Measurements from ENCODE around the gene HSFX3.
A peak's percentile ranks its signal among the peaks of the same experiment; 100 is the strongest.
"Not testable (repeated sequence)": the region's sequence is repeated elsewhere in the genome, so short reads cannot be mapped to it uniquely, and the experiment has no call there.

HSFX3 gene

DNA sequence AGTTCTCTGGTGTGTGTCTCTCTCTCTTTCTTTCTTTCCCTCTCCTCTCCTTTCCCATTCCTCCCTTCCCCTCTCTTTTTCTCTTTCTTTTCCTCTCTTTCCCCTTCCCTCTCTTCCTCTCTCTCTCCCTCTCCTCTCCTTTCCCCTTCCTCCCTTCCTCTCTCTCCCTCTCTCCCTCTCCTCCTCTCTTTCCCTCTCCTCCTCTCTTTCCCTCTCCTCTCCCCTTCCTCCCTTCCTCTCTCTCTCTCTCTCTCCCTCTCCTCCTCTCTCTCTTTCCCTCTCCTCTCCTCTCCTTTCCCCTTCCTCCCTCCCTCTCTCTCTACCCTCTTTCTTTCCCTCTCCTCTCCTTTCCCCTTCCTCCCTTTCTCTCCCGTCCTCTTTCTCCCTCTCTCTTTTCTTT lies 21.3 kb downstream of the HSFX3 start:
- Histone ChIP-seq H3K9ac (no peak overlapping the region), H3K4me2 (no peak overlapping the region), H3K4me1 (peaks cover 19% of the 10 kb centered on the region; the same call in 1 of the 2 replicates), H3K27ac (no peak overlapping the region), H3K9me3 (no peaks in the 10 kb centered on the region), H3K27me3 (no peaks in the 10 kb centered on the region), H3K36me3 (no peaks in the 10 kb centered on the region), H3K4me3 (no peak overlapping the region), H4K20me1 (no peaks in the 10 kb centered on the region)
- TF ChIP-seq Cebpa-rat (IDR thresholded peaks at IDR 0.05) = no peak

DNA sequence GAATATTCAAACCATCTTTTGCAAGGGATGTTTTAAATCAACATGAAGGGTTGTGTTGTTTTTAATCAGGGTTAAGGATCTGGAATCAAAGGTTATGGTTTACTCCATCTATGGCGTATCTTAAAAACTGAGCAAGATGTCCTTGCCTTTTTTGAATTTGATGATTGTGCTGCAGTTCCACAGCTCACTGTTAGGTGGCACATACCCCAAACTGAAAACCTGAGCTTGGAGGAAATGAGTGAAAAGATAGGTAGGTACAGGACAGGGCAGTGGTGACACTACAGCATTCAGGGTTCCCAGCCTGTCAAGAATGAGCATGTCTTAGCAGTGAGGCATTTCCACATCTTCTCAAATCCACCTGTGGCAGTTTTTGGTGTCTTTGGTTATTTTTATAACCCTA lies 22.0 kb downstream of the HSFX3 start:
- H3K4me3 ChIP-seq = no peak overlapping the region
- H3K27me3 ChIP-seq = no peaks in the 10 kb centered on the region
- no peak for TF ChIP-seq Cebpa-rat (IDR thresholded peaks at IDR 0.05)
- peaks cover 19% of the 10 kb centered on the region; the same call in 1 of the 2 replicates for H3K4me1 ChIP-seq
- H3K36me3 ChIP-seq = no peaks in the 10 kb centered on the region
- no peak overlapping the region for H3K4me2 ChIP-seq
- no peak overlapping the region for H3K27ac ChIP-seq
- no peaks in the 10 kb centered on the region for H4K20me1 ChIP-seq
- no peaks in the 10 kb centered on the region for H3K9me3 ChIP-seq
- no peak overlapping the region for H3K9ac ChIP-seq

GRCh38 chrX:149526318-149527033 lies 23.2 kb downstream of the HSFX3 start:
- not testable (repeated sequence) for H3K36me3 ChIP-seq, H3K4me3 ChIP-seq, H3K9me3 ChIP-seq, H3K9ac ChIP-seq, H3K27me3 ChIP-seq, H4K20me1 ChIP-seq, H3K4me2 ChIP-seq, H3K27ac ChIP-seq
- peaks cover 19% of the 10 kb centered on the region; the same call in 1 of the 2 replicates for H3K4me1 ChIP-seq

DNA sequence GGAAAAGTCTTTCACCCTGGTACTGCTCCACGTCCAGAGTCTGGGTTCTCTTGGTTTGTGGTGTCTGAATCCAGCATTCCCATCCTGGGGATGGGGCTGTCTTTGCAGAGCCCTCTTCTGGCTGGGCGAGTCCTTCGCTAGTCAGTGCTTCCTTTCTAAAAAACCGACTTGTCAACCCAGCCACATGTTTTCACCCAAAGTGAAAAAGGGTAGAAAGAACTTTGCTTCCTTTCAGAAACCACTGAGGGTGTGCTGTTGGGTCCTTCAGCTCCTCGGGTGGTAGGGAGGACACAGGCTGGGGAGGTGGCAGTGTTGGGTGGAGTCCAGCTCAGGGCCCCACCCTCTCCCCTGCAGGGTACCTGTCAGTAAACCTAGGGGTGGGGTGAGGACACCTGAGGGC lies 23.8 kb downstream of the HSFX3 start:
- not testable (repeated sequence) for H3K27me3 ChIP-seq, H3K4me3 ChIP-seq, H3K4me2 ChIP-seq, H3K36me3 ChIP-seq, H3K9ac ChIP-seq, H3K27ac ChIP-seq, H4K20me1 ChIP-seq, H3K9me3 ChIP-seq
- H3K4me1 ChIP-seq = peaks cover 19% of the 10 kb centered on the region; the same call in 1 of the 2 replicates

DNA sequence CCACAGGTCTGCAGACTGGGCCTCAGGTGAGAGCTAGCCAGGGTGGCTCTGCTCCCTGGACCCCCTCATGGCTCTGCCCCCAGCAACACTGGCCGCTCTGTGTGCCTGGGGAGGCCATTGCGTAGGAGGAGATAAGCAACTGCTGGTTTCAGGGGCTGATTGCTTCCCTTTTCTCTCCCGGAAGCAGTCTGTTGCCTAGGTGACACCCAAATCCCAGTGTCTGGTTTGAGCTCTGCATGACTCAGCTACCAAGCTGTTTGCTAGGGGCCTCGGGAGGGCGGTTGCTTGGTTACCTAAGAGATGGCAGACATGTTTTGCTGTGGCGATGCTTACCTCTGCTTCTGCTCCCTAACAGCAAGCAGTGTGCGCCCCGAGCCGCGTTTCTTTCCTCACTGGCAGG lies 24.3 kb downstream of the HSFX3 start:
- not testable (repeated sequence) for H3K27me3 ChIP-seq

DNA sequence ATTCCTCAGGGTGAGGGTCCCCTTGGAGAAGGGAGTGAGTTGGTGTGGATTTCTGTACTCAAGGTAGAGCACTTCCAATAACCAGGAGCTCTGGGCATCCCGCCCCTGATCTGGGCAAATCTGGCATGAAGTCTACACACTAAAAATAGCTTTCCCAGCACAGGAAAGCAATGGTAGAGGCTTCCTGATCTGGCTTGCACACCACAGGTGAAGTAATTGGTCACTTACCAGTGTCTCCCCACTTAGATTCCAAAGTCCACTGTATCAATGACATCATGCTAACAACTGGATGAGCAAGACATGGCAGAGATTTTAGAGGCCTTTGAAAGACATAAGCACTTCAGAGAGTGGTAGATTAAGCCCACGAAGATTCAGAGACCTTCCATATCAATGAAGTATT lies 26.8 kb downstream of the HSFX3 start:
- H3K4me1 ChIP-seq = peaks cover 19% of the 10 kb centered on the region; the same call in 1 of the 2 replicates
- no peak overlapping the region for H3K9ac ChIP-seq
- H3K9me3 ChIP-seq = no peaks in the 10 kb centered on the region
- H3K4me2 ChIP-seq = no peak overlapping the region
- no peaks in the 10 kb centered on the region for H3K27me3 ChIP-seq
- no peak overlapping the region for H3K4me3 ChIP-seq
- no peaks in the 10 kb centered on the region for H4K20me1 ChIP-seq
- no peak overlapping the region for H3K27ac ChIP-seq
- TF ChIP-seq Cebpa-rat (IDR thresholded peaks at IDR 0.05) = no peak
- H3K36me3 ChIP-seq = no peaks in the 10 kb centered on the region

More for the DNA sequence above, 24.3 kb downstream of the HSFX3 start:
- H3K27ac ChIP-seq, H3K36me3 ChIP-seq, H4K20me1 ChIP-seq, H3K9me3 ChIP-seq, H3K4me3 ChIP-seq, H3K9ac ChIP-seq: not testable (repeated sequence)
- Histone ChIP-seq H3K4me1 (peaks cover 19% of the 10 kb centered on the region; the same call in 1 of the 2 replicates), H3K4me2 (peak overlapping the region; percentile 42; the same call in 1 of the 2 replicates)

- Histone ChIP-seq H3K9me3 (no peaks in the 10 kb centered on the region), H3K9ac (no peak overlapping the region), H3K4me1 (peaks cover 19% of the 10 kb centered on the region; the same call in 1 of the 2 replicates), H4K20me1 (no peaks in the 10 kb centered on the region), H3K36me3 (no peaks in the 10 kb centered on the region), H3K4me2 (no peak overlapping the region), H3K27me3 (no peaks in the 10 kb centered on the region), H3K4me3 (no peak overlapping the region), H3K27ac (no peak overlapping the region)
- TF ChIP-seq Cebpa-rat (IDR thresholded peaks at IDR 0.05) = no peak
These were observed 28.3 kb downstream of the HSFX3 start for GRCh38 chrX:149521438-149521837.

GRCh38 chrX:149520636-149521277 lies 29.0 kb downstream of the HSFX3 start:
- not testable (repeated sequence) for H4K20me1 ChIP-seq, H3K4me3 ChIP-seq, H3K4me2 ChIP-seq, H3K27ac ChIP-seq, H3K36me3 ChIP-seq, H3K9me3 ChIP-seq, H3K27me3 ChIP-seq, H3K9ac ChIP-seq
- peaks cover 13% of the 10 kb centered on the region; the same call in 1 of the 2 replicates for H3K4me1 ChIP-seq

DNA sequence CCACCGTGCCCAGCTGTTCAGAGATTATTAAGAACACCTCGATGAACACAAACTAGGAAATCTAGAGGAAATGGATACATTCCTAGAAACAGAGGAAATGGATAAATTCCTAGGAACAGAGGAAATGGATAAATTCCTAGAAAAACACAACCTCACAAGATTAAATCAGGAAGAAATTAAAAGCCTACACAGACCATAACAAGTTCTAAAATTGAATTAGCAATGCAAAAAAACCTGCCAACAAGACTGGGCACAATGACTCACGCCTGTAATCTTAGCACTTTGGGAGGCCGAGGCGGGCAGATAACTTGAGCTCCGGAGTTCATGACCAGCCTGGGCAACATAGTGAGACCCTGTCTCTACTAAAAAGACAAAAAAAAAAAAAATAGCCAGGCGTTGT lies 31.5 kb downstream of the HSFX3 start:
- no peak overlapping the region for H3K27ac ChIP-seq
- H3K4me2 ChIP-seq = no peak overlapping the region
- no peak overlapping the region for H3K4me3 ChIP-seq
- H4K20me1 ChIP-seq = no peaks in the 10 kb centered on the region
- no peaks in the 10 kb centered on the region for H3K9me3 ChIP-seq
- H3K9ac ChIP-seq = no peak overlapping the region
- TF ChIP-seq Cebpa-rat (IDR thresholded peaks at IDR 0.05) = no peak
- peaks cover 12% of the 10 kb centered on the region for H3K4me1 ChIP-seq
- no peaks in the 10 kb centered on the region for H3K27me3 ChIP-seq
- no peaks in the 10 kb centered on the region for H3K36me3 ChIP-seq

GRCh38 chrX:149517308-149517707 lies 32.4 kb downstream of the HSFX3 start:
- Histone ChIP-seq H3K4me2 (no peak overlapping the region), H3K4me1 (peaks cover 12% of the 10 kb centered on the region)

More at GRCh38 chrX:149517308-149517707, 32.4 kb downstream of the HSFX3 start:
- Histone ChIP-seq H4K20me1 (no peaks in the 10 kb centered on the region), H3K36me3 (no peaks in the 10 kb centered on the region), H3K27me3 (no peaks in the 10 kb centered on the region), H3K27ac (no peak overlapping the region), H3K9ac (no peak overlapping the region), H3K4me3 (no peak overlapping the region), H3K9me3 (no peaks in the 10 kb centered on the region)
- TF ChIP-seq Cebpa-rat (IDR thresholded peaks at IDR 0.05) = no peak

Data from BLaER1 (cell line).